ENCODE results near the gene SSH2. TPM values are rescaled to one million over a fixed set of nuclear protein-coding genes. Genes with fewer than 3 reads are reported as not detected.
"Not testable (repeated sequence)": the region's sequence is repeated elsewhere in the genome, so short reads cannot be mapped to it uniquely, and the experiment has no call there.

The SSH2 gene
- total RNA-seq, 2 donors from 2014 or later: 28.1 to 28.2 TPM

DNA sequence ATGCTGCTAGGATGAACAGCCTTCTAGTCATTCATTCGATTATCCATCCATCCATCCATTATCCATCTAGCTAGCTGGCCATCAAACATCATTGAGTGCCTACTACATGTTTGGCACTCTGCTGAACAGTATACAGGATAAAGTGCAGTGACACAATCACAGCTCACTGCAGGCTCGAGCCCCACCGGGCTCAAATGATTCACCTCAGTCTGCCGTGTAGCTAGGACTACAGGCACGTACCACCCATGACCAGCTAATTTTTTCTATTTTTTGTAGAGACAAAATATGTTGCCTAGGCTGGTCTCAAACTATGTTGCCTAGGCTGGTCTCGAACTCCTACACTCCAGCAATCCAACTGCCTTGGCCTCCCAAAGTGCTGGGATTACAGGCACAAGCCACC is 50.0 kb downstream of the SSH2 start:
- no peaks in the 10 kb centered on the region for H3K27me3 ChIP-seq
- no peak for DNase-seq
- intact Hi-C loops (cut with DNase I): no loop called here
- H3K9ac ChIP-seq (ENCODE audit: low read depth in 2 of 2, low read length in 2 of 2): no peak overlapping the region
- H3K9me3 ChIP-seq: no peaks in the 10 kb centered on the region
- H3K4me3 ChIP-seq: no peak overlapping the region
- no peak overlapping the region for H3K27ac ChIP-seq
- no peak for TF ChIP-seq CTCF (IDR thresholded peaks at IDR 0.05)
- H3K36me3 ChIP-seq: no peaks in the 10 kb centered on the region
- no peaks in the 10 kb centered on the region for H3K4me1 ChIP-seq

DNA sequence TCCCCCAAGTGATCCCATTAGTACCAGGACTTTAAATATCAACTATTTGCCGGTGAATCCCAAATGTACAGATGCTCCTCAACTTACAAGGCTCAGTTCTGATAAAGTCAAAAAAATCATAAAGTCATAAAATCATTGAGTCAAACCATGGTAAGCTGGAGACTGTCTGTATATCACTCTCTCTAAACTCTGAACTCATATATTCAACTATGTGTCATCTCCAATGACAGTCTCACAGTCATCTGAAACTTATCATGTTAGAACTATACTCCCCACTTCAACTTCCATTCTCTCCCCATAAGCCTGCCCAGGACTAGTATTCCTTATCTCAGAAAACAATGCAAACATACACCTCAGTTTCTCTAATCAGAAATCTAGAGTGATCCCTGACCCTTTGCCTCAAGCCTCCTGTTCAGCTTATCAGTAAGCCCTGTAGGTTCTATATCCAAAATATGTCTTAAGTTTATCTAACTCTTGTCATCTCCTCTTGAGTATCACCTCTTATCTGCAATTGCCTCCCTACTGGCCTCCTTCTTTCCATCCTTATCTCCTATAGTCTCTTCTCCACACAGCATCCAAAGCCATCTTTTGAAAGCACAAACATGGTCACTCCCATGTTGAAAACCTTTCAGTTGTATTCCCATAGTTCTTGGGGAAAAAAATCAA is 55.0 kb downstream of the SSH2 start:
- no peak for TF ChIP-seq CTCF (IDR thresholded peaks at IDR 0.05)
- no peaks in the 10 kb centered on the region for H3K9me3 ChIP-seq
- H3K27me3 ChIP-seq: no peaks in the 10 kb centered on the region
- intact Hi-C loops (cut with DNase I): no loop called here
- no peak overlapping the region for H3K4me3 ChIP-seq
- no peak overlapping the region for H3K9ac ChIP-seq (ENCODE audit: low read depth in 2 of 2, low read length in 2 of 2)
- no peak overlapping the region for H3K27ac ChIP-seq
- peaks cover 4% of the 10 kb centered on the region for H3K4me1 ChIP-seq
- H3K36me3 ChIP-seq: no peaks in the 10 kb centered on the region
- DNase-seq: no peak

DNA sequence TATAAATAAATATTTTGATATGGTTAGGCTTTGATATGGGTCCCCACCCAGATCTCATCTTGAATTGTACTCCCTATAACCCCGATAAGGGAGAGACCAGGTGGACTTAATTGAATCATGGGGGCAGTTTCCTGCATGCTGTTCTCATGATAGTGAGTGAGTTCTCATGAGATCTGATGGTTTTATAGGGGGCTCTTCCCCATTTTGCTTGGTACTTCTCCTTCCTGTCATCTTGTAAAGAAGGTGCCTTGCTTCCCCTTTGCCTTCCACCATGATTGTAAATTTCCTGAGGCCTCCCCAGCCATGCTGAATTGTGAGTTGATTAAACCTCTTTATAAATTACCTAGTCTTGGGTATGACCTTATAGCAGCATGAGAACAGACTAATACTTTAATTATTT is 55.7 kb downstream of the SSH2 start:
- H3K9ac ChIP-seq (ENCODE audit: low read depth in 2 of 2, low read length in 2 of 2); H3K9me3 ChIP-seq; H3K4me3 ChIP-seq; H3K4me1 ChIP-seq; H3K27ac ChIP-seq; DNase-seq; H3K36me3 ChIP-seq; intact Hi-C loops (cut with DNase I); H3K27me3 ChIP-seq: not testable (repeated sequence)

- no peak overlapping the region for H3K9ac ChIP-seq (ENCODE audit: low read depth in 2 of 2, low read length in 2 of 2)
- peaks cover 4% of the 10 kb centered on the region for H3K4me1 ChIP-seq
- no peaks in the 10 kb centered on the region for H3K27me3 ChIP-seq
- intact Hi-C loops (cut with DNase I): no loop called here
- no peak overlapping the region for H3K4me3 ChIP-seq
- DNase-seq: no peak
- no peaks in the 10 kb centered on the region for H3K36me3 ChIP-seq
- H3K27ac ChIP-seq: peak overlapping the region; percentile 16
- no peak for TF ChIP-seq CTCF (IDR thresholded peaks at IDR 0.05)
- H3K9me3 ChIP-seq: no peaks in the 10 kb centered on the region
Observed at GRCh38 chr17:29873476-29873875, 56.6 kb downstream of the SSH2 start.

DNA sequence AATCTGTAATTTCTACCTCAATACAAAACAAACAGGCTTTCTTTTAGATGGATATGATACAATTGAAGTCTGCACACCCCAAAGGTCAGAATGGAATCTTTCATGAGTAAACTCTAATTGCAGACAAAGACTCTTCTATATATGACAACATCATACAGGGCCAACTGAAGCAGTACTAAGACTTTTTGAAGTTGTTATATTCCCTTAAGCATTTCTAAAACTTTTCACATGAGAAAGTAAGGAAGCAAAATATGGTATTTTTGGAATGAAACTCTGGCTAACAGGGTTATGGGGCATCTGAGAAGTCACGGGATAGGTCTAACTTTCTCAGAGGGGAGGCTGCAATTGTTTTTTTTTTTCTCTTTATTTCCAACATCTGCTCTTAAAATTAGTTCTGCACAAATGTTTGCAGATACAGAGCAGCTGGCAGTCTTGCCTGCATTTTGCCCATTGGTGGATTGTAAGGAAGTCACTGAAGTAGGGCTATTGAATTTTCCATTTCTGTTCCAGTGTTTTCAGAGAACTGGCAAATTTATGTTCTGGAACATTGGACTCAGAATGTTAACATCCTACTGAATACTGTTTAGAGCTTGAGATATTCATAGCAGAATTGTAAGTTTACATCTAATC is 59.1 kb downstream of the SSH2 start:
- Histone ChIP-seq H3K27me3 (no peaks in the 10 kb centered on the region), H3K4me1 (peaks cover 4% of the 10 kb centered on the region), H3K9ac (ENCODE audit: low read depth in 2 of 2, low read length in 2 of 2) (no peak overlapping the region), H3K9me3 (no peaks in the 10 kb centered on the region), H3K4me3 (no peak overlapping the region), H3K27ac (no peak overlapping the region), H3K36me3 (no peaks in the 10 kb centered on the region)
- no peak for DNase-seq
- intact Hi-C loops (cut with DNase I): no loop called here
- no peak for TF ChIP-seq CTCF (IDR thresholded peaks at IDR 0.05)

GRCh38 chr17:29867643-29868181 is 62.3 kb downstream of the SSH2 start:
- H3K27me3 ChIP-seq: no peaks in the 10 kb centered on the region
- no peak overlapping the region for H3K27ac ChIP-seq
- no peak overlapping the region for H3K4me3 ChIP-seq
- H3K4me1 ChIP-seq: no peaks in the 10 kb centered on the region
- no peaks in the 10 kb centered on the region for H3K36me3 ChIP-seq
- intact Hi-C loops (cut with DNase I): no loop called here
- H3K9ac ChIP-seq (ENCODE audit: low read depth in 2 of 2, low read length in 2 of 2): no peak overlapping the region
- no peak for DNase-seq
- TF ChIP-seq CTCF (IDR thresholded peaks at IDR 0.05): no peak
- no peaks in the 10 kb centered on the region for H3K9me3 ChIP-seq
